Stimulated activated CD4-positive, alpha-beta T cell treated with anti-CD3 and anti-CD28 coated beads, TNF-alpha, amount 100 ng/mL, for 48 hours (primary cell): ENCODE data around the gene CBY3.
"Not testable (repeated sequence)": the region's sequence is repeated elsewhere in the genome, so short reads cannot be mapped to it uniquely, and the experiment has no call there.

Source experiments
- DNase-seq, 3 donors: peaks; one replicate each; pipeline ENCODE4 v3.0.0-alpha.2; 2020; ENCODE audit warnings: low read depth in 3 of 3

CBY3 gene

GRCh38 chr5:179680780-179681401 is at the start of gene CBY3:
Gene CBY3, minus strand, starts transcription at chr5:179681034. Its CDS starts 116 bp downstream, at chr5:179680918.
- DNase-seq = no peak

GRCh38 chr5:179730356-179730755 is 49.5 kb upstream of the CBY3 start:
- DNase-seq = no peak

GRCh38 chr5:179729727-179730126 is 48.9 kb upstream of the CBY3 start:
- DNase-seq = no peak

GRCh38 chr5:179729303-179729702 is 48.5 kb upstream of the CBY3 start:
- DNase-seq = no peak

- DNase-seq = no peak
Observed at GRCh38 chr5:179727106-179727505, 46.3 kb upstream of the CBY3 start.

GRCh38 chr5:179724163-179724562 is 43.3 kb upstream of the CBY3 start:
- no peak for DNase-seq

GRCh38 chr5:179720222-179720621 is 39.4 kb upstream of the CBY3 start:
- DNase-seq = no peak

- DNase-seq = no peak
Observed at GRCh38 chr5:179716286-179716685, 35.5 kb upstream of the CBY3 start.

- no peak for DNase-seq
Observed at GRCh38 chr5:179700401-179700918, 19.6 kb upstream of the CBY3 start.

- peak; percentile 24 to 39 (median 30) for DNase-seq
Observed at GRCh38 chr5:179699616-179700237, 18.9 kb upstream of the CBY3 start.

- DNase-seq = peak in 1 of 3 donors; percentile 8
Observed at GRCh38 chr5:179698935-179699615, 18.2 kb upstream of the CBY3 start, which contains the start of gene CANX. Gene CANX, plus strand, starts transcription at chr5:179698967. Its CDS starts 6,715 bp downstream, at chr5:179705682.

GRCh38 chr5:179697993-179698934 is 17.4 kb upstream of the CBY3 start:
- peak; percentile 97 to 99 (median 98) for DNase-seq

GRCh38 chr5:179697543-179697942 is 16.7 kb upstream of the CBY3 start:
- DNase-seq = not testable (repeated sequence)

- no peak for DNase-seq
Observed at GRCh38 chr5:179697108-179697507, 16.3 kb upstream of the CBY3 start.

- DNase-seq = no peak
Observed at GRCh38 chr5:179696603-179697002, 15.8 kb upstream of the CBY3 start.

- no peak for DNase-seq
Observed at GRCh38 chr5:179694561-179694960, 13.7 kb upstream of the CBY3 start.

- not testable (repeated sequence) for DNase-seq
Observed at GRCh38 chr5:179689212-179689611, 8.4 kb upstream of the CBY3 start.

- no peak for DNase-seq
Observed at GRCh38 chr5:179680014-179680779, 637 bp downstream of the CBY3 start.

- peak; percentile 54 to 67 (median 63) for DNase-seq
Observed at GRCh38 chr5:179679014-179679674, 1.7 kb downstream of the CBY3 start.
